Activated T-cell treated with anti-CD3 and anti-CD28 coated beads, Interleukin-2, amount 50 U/mL, for 24 hours (primary cell): ENCODE results near the gene LZIC.
"Not testable (repeated sequence)": the region's sequence is repeated elsewhere in the genome, so short reads cannot be mapped to it uniquely, and the experiment has no call there.

Experiments
- DNase-seq: peaks from one replicate; pipeline ENCODE4 v3.0.0-alpha.2; 2020
- H3K27ac Mint-ChIP-seq: 2 replicates; pipeline ENCODE4 v1.8.0; 2020; ENCODE audit warnings: mild to moderate bottlenecking, mixed read lengths
- H3K27me3 Mint-ChIP-seq: 2 replicates; pipeline ENCODE4 v1.8.0; 2020; ENCODE audit warnings: mixed read lengths
- H3K36me3 Mint-ChIP-seq: 2 replicates; pipeline ENCODE4 v1.8.0; 2020; ENCODE audit warnings: low read depth, mixed read lengths
- H3K4me1 Mint-ChIP-seq: 2 replicates; pipeline ENCODE4 v1.8.0; 2020; ENCODE audit warnings: low read depth, mixed read lengths
- H3K4me3 Mint-ChIP-seq: 2 replicates; pipeline ENCODE4 v1.8.0; 2020; ENCODE audit warnings: mild to moderate bottlenecking, moderate library complexity, mixed read lengths
- H3K9me3 Mint-ChIP-seq: 2 replicates; pipeline ENCODE4 v1.8.0; 2020; ENCODE audit warnings: mixed read lengths

LZIC gene

DNA sequence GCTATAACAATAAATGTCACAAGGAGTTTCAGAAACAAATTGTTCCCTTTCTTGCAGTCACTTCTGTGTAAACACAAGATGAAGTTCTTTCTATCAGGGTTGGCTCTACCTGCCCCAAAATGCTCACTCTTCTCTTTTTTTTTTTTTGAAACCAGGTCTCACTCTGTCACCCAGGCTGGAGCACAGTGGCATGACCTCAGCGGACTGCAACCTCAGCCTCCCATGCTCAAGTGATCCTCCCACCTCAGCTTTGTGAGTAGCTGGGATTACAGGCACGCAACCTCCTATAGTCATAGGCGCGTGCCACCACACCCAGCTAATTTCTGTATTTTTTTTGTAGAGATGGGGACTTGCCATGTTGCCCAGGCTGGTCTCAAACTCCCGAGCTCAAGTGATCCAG, 22.6 kb downstream of the LZIC start:
- no peaks in the 10 kb centered on the region for H3K27me3 Mint-ChIP-seq
- no peaks in the 10 kb centered on the region for H3K36me3 Mint-ChIP-seq
- DNase-seq, result no peak
- H3K9me3 Mint-ChIP-seq, result no peaks in the 10 kb centered on the region
- no peak overlapping the region for H3K4me3 Mint-ChIP-seq
- H3K27ac Mint-ChIP-seq, result no peak overlapping the region
- H3K4me1 Mint-ChIP-seq, result peaks cover 9% of the 10 kb centered on the region

- no peak for DNase-seq
- H3K27me3 Mint-ChIP-seq, result no peaks in the 10 kb centered on the region
- H3K36me3 Mint-ChIP-seq, result no peaks in the 10 kb centered on the region
- H3K9me3 Mint-ChIP-seq, result no peaks in the 10 kb centered on the region
- H3K4me1 Mint-ChIP-seq, result peaks cover 9% of the 10 kb centered on the region
- H3K4me3 Mint-ChIP-seq, result no peak overlapping the region
- no peak overlapping the region for H3K27ac Mint-ChIP-seq
These were observed 25.3 kb downstream of the LZIC start for GRCh38 chr1:9917901-9918300.

- H3K4me3 Mint-ChIP-seq, H3K27ac Mint-ChIP-seq, H3K27me3 Mint-ChIP-seq, H3K9me3 Mint-ChIP-seq, H3K36me3 Mint-ChIP-seq, DNase-seq, H3K4me1 Mint-ChIP-seq: not testable (repeated sequence)
These were observed 25.7 kb downstream of the LZIC start for GRCh38 chr1:9917495-9917894.

DNA sequence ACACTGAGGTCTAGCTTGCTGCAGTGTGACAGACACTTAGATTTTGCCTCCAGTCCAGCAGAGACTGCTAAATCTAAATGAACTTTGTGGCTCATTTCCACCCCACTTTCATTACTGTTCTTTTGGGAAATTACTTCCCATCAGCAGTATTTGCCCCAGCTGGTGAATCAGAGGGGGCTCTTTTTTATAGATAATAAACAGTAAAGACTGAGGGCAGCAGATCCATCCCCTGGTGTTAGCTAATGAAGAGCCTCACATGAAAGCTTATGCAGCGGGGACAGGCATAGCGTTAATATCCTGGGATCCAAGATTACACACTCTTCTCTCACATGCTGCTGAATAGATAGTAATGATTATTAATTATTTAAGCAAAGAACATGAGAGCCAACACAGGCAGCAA, 26.7 kb downstream of the LZIC start:
- DNase-seq, result no peak
- Mint-ChIP-seq H3K36me3 (no peaks in the 10 kb centered on the region), H3K27me3 (no peaks in the 10 kb centered on the region), H3K4me1 (peaks cover 13% of the 10 kb centered on the region), H3K4me3 (no peak overlapping the region), H3K9me3 (no peaks in the 10 kb centered on the region), H3K27ac (no peak overlapping the region)

DNA sequence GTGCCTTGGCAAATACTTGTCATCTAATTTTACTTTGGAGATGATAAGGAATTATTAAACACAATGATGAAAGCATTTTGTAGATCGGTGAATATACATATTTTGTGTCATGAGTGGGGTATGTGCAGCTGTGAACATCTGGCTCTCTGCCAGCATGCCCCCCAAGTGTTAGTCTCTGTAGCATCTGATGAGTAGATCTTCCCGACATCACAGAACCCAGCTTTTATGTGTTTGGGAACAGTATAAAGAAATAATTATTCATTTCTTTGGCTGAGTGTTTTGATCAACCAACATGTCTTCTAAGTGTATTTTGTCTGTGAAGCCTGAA, 28.6 kb downstream of the LZIC start:
- H3K36me3 Mint-ChIP-seq, result peaks cover under 1% of the 10 kb centered on the region
- H3K4me3 Mint-ChIP-seq, result no peak overlapping the region
- no peak overlapping the region for H3K27ac Mint-ChIP-seq
- no peaks in the 10 kb centered on the region for H3K27me3 Mint-ChIP-seq
- no peaks in the 10 kb centered on the region for H3K9me3 Mint-ChIP-seq
- H3K4me1 Mint-ChIP-seq, result peaks cover 21% of the 10 kb centered on the region
- DNase-seq, result no peak

DNA sequence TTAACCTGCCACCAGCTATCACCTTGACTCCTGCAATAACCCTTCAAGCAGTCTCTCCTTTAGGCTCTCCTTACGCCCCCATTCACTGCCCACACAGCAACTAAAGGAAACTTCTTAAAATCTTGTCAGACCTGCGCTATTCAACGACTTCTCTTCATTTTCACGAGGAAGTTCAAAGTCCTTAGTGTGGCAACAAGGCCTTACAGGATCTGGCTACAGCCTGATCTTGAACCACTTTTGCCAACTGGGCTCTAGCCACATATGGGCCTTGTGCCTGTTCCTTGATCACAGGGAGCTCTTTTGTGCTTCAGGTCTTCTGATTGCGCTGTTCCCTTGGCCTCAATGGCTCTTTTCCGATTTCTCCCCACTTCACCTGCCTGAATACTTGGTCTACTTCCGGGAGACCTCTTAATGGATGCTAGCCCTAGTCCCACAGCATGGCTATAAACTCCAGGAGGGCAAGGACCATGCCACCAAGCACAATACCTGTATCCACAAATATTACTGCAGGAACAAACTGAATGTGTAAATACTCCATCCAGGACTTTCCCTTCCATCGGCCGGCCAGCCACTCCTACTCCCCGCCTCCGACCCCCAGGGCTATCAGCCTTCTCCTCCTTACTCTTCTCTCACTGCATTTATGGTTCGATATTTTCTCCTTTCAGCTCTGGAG, 30.8 kb downstream of the LZIC start:
- Mint-ChIP-seq H3K27ac (peak overlapping the region; percentile 40), H3K4me1 (peaks cover 29% of the 10 kb centered on the region), H3K36me3 (peaks cover 6% of the 10 kb centered on the region), H3K4me3 (peak overlapping the region; percentile 6), H3K27me3 (no peaks in the 10 kb centered on the region), H3K9me3 (no peaks in the 10 kb centered on the region)
- DNase-seq, result no peak

DNA sequence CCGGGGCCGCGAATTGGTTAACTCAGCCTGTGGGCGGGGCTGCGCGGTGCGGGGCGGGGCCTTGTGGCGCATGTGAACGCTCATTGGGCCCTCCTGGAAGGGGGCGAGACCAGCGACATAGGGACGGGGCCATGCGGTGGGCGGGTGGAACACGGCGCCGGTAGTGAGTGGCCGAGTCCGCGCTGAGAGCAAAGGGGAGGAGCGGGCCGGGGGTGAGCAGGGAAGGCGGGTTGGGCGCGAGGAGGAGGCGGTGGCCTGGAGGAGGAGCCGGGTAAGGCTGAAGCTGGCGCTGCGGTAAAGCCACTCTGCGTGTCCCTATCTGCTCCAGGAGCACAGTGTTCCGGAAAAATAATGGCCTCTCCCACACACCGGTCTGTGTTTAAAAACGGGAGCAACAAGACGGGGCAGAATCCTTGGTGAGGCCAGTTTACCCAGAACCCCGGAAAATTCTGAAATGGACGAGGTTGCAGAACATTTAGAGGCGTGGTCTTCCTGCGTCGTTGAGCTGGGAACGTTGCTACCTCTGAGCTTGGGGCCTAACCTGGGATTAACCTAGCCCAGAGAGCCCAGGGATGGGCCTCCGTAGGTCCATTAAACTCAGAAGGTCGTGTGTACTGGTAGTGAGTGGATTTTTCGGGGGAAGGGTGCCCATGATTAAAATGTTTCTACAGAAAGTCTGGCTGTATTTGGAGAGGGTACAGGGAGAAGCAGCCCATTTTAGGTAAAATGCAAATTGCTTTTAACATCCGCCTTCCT, 32.6 kb downstream of the LZIC start:
- H3K27me3 Mint-ChIP-seq, result no peaks in the 10 kb centered on the region
- peaks cover 6% of the 10 kb centered on the region for H3K36me3 Mint-ChIP-seq
- peak overlapping the region; percentile 98 for H3K27ac Mint-ChIP-seq
- H3K9me3 Mint-ChIP-seq, result no peaks in the 10 kb centered on the region
- peak; percentile 100 for DNase-seq
- peak overlapping the region; percentile 92 for H3K4me3 Mint-ChIP-seq
- H3K4me1 Mint-ChIP-seq, result peaks cover 33% of the 10 kb centered on the region

GRCh38 chr1:9910076-9910422, 33.1 kb downstream of the LZIC start, which contains the start of gene CTNNBIP1:
CTNNBIP1 (minus strand) TSS chr1:9910269; CDS start chr1:9872064, 38,205 bp downstream.
- Mint-ChIP-seq H3K4me1 (peaks cover 37% of the 10 kb centered on the region), H3K4me3 (peak within 1 kb of the TSS; percentile 92), H3K9me3 (no peaks in the 10 kb centered on the region), H3K27ac (peak within 1 kb of the TSS; percentile 98), H3K27me3 (no peaks in the 10 kb centered on the region), H3K36me3 (peaks cover 6% of the 10 kb centered on the region)
- no peak for DNase-seq

GRCh38 chr1:9909234-9910046, 33.8 kb downstream of the LZIC start:
- Mint-ChIP-seq H3K4me1 (peaks cover 43% of the 10 kb centered on the region), H3K9me3 (no peaks in the 10 kb centered on the region), H3K36me3 (peaks cover 6% of the 10 kb centered on the region), H3K27ac (peak overlapping the region; percentile 87), H3K4me3 (peak overlapping the region; percentile 90), H3K27me3 (no peaks in the 10 kb centered on the region)
- peak; percentile 62 for DNase-seq

GRCh38 chr1:9908871-9909233, 34.3 kb downstream of the LZIC start:
- H3K9me3 Mint-ChIP-seq, result no peaks in the 10 kb centered on the region
- peaks cover 48% of the 10 kb centered on the region for H3K4me1 Mint-ChIP-seq
- H3K27ac Mint-ChIP-seq, result peak overlapping the region; percentile 87

DNA sequence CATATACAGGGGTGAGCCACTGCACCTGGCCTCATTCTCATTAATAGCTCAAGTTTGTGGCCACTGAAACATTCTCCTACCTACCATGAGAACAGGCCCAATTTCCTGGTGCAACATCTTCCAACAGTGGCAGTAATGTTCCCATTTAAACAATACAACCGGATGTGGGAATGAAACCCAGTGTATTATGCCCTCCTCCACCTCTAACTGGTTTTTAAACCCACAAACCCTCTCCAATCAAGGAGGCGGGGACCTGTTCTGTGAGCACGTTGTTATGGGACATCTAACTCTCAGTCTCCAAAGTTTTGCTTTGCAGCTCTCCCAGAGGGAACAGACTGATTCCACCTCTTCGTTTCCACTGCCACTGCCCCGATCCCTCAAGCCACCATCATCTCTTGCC, 35.8 kb downstream of the LZIC start:
- no peaks in the 10 kb centered on the region for H3K27me3 Mint-ChIP-seq
- DNase-seq, result no peak
- H3K27ac Mint-ChIP-seq, result no peak overlapping the region
- no peaks in the 10 kb centered on the region for H3K9me3 Mint-ChIP-seq
- H3K36me3 Mint-ChIP-seq, result peaks cover 6% of the 10 kb centered on the region
- peaks cover 60% of the 10 kb centered on the region for H3K4me1 Mint-ChIP-seq
- H3K4me3 Mint-ChIP-seq, result no peak overlapping the region

More at GRCh38 chr1:9908871-9909233, 34.3 kb downstream of the LZIC start:
- Mint-ChIP-seq H3K36me3 (peaks cover 6% of the 10 kb centered on the region), H3K4me3 (peak overlapping the region; percentile 90), H3K27me3 (no peaks in the 10 kb centered on the region)
- DNase-seq, result no peak

DNA sequence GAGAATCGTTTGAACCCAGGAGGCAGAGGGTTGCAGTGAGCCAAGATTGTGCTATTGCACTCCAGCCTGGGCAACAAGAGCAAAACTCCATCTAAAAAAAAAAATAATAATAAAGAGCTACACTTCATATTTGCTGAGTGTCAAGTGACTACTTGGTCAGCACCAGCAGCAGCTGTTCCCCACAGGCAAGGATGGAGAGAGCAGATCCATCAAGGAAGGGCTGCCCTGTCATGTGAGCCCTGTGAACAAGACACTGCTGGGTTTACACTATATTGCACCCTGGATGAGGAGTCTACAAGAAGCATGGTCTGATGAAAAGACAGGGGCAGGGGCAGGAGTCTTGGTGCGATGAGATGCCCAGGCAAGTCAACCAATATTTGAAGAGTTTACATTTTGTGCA, 36.7 kb downstream of the LZIC start:
- Mint-ChIP-seq H3K4me3 (no peak overlapping the region), H3K4me1 (peaks cover 56% of the 10 kb centered on the region), H3K27ac (no peak overlapping the region), H3K9me3 (no peaks in the 10 kb centered on the region), H3K27me3 (no peaks in the 10 kb centered on the region), H3K36me3 (peaks cover 6% of the 10 kb centered on the region)
- DNase-seq, result no peak

DNA sequence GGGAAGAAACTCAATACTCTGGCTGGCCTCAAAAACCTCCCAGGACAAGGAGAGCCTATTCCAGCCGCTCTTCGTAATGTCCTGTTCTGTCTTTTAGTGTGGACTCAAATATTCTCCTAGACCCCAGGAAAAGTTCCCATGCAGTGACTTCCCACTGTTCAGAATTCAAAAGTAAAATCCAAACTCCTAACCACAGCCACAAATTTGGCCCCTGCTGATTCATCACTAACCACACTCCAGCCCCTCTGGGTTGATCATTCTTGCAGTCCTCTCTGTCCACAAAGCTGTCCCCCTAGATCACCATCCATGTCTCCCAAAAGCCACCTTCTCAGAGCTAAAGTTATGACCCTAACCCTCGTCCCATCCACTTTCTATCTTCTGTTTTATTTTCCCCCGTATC, 38.2 kb downstream of the LZIC start:
- no peak for DNase-seq
- peaks cover 58% of the 10 kb centered on the region for H3K4me1 Mint-ChIP-seq
- peak overlapping the region; percentile 92 for H3K27ac Mint-ChIP-seq
- no peaks in the 10 kb centered on the region for H3K9me3 Mint-ChIP-seq
- no peaks in the 10 kb centered on the region for H3K27me3 Mint-ChIP-seq
- H3K36me3 Mint-ChIP-seq, result peaks cover 6% of the 10 kb centered on the region
- peak overlapping the region; percentile 21 for H3K4me3 Mint-ChIP-seq

DNA sequence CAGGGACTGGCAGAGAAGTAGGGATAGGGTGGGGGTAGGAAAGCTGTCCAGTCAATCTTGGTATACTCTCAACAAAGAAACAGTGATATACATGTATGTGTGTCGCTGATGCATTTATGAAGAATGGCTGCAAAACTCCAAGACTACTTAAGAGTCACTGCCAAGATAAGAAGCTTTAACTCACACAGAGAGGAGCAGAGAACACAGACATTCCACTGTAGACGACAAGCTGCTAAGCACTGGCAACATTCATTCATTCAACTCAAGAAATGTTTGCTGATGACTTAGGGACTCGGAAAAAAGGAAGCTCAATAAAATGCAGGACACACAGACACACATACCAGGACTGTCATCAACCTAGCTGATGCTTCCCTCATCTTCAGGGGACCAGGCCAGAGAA, 38.6 kb downstream of the LZIC start:
- peaks cover 5% of the 10 kb centered on the region for H3K36me3 Mint-ChIP-seq
- no peak for DNase-seq
- peaks cover 58% of the 10 kb centered on the region for H3K4me1 Mint-ChIP-seq

More for the DNA sequence above, 38.6 kb downstream of the LZIC start:
- peak overlapping the region; percentile 37 for H3K4me3 Mint-ChIP-seq
- H3K9me3 Mint-ChIP-seq, result no peaks in the 10 kb centered on the region
- H3K27ac Mint-ChIP-seq, result peak overlapping the region; percentile 92
- H3K27me3 Mint-ChIP-seq, result no peaks in the 10 kb centered on the region
